ENCODE data around the gene RGS16.

Gene RGS16

DNA sequence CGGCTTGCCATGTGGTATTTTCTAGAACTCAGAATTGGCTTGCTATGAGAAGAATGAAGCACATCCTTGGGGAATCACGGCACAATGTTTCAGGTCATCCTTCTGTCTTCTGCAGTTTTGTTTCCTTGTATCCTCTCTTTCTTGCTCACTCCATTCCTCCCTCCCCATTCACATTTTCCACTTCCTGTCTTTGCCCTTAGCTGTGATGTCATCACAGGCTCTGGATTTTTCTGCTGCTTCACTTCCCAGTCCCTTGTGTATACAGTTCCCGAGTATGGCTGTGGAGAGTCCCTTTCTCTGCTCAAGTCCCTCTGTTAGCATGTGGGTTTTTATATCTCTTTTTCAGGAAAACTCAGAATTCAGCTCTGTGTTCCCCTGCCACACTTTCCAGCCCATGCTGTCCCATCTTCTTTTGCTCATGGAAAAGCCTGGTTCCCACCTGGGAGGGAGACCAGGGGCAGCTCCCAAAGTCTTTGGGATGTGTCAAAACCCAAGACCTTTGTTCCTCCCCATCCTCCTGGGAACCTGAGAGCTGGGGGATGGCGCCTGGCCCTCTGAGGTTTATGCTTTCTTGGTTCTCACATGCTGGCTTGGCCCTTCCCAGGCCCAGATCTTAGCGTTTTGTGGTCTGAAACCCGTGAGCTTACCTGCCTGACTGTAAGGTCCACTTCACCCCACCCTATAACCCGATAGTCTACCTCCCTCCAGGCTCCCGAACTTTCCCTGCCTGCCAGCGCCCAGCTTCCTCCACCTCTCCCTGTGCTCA lies 4.8 kb upstream of the RGS16 start:
- no peak for DNase-seq (ENCODE audit: low spot score)

DNA sequence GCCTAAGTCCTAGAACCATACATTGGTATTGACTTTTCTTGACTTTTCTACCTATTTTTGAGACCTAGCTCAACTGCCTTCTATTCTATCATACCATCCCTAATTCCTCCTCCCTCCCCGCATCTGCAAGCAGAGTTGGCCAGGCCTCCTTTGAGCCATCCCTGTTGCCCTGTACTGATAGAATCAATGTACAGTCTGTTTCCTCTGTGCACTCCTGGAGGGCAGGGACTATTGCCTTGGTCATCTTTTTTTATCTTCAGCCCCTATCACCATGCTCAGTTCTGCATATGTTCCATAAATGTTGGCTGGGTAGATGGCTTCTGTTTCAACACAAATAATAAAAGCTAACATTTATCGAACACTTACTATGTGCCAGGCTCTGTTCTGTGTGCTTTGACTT lies 4.0 kb upstream of the RGS16 start:
- no peak for DNase-seq (ENCODE audit: low spot score)

DNA sequence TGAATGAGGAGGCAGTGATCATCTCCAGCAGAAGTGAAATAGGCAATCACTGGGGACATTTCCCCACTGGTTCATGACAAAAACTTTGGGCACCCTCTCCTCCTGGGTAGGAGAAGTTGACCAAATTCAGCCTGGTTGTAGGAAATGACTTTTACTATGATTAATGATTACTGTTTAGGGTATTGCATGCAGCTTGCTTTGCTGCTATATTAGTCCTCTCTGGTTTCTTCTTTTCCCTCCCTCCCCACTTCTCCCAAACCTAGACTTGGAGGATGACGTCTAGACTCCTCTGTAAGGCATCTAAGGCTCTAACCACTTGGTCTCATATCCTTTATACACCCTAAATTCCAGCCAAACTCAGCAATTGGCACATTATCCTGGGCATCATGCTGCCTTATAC lies 3.4 kb upstream of the RGS16 start:
- DNase-seq (ENCODE audit: low spot score), result no peak

DNA sequence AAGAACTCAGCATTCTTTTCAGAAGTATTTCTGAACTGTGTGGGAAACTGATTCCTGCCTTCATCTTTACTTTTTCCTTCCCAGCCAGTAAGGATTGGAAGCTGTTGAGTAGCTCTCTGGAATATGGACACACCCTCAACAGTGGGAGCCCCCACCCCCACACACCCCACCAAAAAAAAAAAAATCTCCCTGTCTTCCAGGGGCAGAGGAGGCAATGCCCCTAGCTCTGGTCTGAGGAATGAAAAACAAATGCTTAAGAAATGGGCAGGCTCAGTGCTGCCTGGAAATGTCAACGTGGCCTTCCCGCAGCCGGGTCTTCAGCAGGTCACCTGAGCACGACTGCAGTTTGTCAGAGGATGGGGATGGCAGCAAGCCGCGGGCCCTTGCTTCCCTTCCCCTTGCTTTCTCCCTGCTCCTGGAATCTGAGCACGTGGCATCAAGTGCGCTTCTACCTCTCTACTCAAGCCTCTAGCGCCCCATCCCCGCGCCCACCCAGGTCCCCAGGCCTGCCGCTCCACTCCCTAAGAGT lies 479 bp downstream of the RGS16 start:
- no peak for DNase-seq (ENCODE audit: low spot score)

DNA sequence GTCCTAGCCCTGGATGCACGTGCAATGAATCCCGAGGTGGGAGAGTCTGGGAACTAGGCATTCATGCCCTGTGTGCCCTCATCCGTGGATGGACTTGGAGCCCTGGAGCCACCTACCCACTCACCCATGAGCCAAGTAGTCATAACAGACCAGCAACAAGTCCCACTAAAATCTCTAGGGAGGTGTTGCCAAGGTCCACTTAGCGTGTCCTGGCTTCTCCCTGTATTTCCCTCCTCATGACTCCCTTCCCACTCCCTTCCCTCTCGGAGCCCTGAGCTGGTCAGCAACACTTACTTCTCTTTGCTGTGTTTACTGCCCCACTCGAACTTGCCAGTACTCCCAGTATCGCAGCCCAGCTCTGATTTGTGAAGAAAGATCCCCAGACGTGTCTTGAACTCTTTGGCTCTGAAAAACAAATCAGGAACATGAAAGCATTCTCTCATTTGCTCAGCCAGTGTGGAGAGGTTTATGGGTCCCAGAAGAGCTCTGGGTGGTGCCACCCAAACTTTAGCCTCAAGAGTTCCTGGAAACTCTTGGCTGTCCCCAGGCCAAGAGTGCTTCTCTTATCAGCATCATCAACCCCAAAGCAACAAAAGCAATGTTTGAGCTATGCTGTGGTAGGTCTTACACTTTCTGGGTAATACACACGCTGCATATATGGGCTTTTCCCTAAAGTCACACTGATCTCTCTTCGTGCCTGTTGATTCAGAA lies 1.1 kb downstream of the RGS16 start:
- DNase-seq (ENCODE audit: low spot score), result peak; percentile 20

DNA sequence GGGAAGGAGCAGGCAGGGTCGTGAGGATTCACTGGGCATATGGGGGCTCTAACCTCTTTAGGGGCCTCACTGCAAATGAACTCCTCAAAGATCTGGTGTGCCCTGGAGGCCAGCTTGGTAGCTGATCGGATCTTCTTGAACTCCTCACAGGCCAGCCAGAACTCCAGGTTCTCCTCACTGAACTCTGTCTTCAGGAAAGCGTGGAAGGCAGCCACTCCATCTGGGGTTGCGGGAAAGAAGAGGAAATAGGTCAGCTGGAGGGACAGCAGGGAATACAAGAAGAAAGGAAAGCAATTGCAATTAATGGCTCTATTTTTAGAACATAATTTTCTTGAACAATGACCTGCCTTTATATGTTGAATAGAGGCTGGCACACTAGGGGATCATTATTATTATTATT lies 2.3 kb downstream of the RGS16 start:
- DNase-seq (ENCODE audit: low spot score), result no peak

DNA sequence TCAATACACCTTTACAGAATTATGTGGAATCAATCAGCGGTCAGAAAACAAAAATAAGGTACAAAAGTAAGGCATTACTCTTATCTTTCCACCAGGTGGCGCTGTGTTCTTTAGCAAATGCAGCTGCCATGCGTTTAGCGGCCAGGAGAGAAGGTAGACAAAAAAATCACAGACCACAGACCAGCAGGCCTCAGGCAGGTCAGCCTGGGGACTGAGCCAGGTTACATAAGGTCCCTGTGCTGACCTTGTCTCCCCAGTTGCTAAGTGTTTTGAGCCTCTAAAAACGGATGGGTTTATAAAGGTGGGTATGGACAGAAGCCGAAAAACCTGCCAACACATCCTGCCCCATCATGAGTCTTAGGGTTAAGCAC lies 2.8 kb downstream of the RGS16 start:
- DNase-seq (ENCODE audit: low spot score), result peak; percentile 79

DNA sequence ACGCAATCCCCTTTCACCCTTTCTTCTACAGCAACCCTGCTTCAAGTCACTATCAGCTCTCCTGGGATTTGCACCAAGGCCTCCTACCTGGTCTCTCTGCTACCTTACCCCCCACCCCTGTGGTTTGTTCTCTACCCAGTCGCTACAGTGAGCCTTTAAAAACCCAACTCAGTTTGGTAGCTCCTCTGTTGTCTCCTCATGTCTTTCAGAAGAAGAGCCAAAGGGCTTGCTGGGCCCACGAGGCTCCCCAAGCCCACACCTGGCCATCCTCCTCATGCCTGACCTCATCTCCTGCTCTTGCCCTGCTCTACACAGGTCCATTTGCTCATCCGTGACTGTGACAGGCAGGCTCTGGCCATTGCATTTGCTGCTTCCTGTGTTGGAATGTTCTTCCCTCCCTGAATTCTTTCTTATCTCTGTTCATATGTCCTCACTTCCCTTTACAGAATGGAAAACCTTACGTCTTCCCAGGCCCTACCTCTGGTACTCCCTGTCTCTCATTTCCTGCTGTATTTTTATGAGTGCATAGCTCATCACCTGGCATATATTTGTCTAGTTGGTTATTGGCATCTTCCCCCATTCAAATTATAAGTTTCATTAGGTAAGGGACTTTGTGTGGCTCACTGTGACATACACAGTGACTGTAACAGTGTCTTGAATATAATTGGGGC lies 3.3 kb downstream of the RGS16 start:
- no peak for DNase-seq (ENCODE audit: low spot score)

DNA sequence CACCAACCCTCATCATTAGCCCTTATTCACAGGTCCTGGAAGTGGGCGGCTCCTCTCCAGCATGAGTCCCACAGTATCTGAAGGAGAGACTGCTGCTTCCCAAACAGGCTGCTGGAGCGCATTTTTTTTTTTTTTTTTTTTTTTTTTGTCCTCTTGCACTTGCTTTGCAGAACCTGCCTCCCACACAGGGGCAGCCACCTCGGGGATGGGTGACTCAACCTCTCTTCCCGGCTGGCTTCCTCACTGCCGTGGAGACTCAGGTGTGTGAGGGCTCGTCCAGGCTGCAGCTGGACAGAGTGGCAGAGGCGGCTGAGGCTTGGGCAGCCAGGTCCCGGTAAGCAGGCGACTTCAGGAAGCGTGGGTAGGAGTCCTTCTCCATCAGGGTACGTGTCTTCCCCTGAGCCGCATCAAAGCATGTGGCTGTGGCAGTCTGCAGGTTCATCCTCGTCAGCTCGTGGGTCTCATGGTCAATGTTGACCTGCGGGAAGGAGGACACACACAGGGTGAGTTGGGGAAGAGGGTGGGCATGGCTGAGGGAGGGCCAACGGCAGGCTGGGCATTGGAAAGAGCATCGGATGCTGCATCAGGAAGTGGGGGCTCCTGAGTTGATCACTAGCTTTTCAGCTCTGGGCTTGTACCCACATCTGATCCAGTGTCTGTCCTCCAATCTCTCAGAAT lies 4.0 kb downstream of the RGS16 start:
- no peak for DNase-seq (ENCODE audit: low spot score)

DNA sequence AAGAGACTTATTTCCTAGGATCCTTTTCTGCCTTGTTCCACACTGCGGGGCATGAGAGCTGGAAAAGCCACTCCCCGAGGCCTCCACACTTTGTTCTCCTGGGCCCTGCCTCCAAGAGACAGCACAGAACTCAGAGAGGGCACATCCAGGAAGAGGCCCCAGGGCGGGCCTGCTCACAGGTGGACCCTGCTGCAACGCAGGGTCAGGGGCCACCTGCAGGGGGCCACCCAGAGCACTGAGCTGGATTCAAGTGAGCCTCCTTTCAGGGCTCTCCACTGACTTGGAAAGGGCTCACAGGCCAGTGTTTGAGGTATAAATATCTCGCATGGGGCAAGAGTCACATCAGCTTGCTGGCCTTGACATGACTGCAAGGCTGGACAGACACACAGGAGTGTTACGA lies 4.8 kb downstream of the RGS16 start:
- no peak for DNase-seq (ENCODE audit: low spot score)

DNA sequence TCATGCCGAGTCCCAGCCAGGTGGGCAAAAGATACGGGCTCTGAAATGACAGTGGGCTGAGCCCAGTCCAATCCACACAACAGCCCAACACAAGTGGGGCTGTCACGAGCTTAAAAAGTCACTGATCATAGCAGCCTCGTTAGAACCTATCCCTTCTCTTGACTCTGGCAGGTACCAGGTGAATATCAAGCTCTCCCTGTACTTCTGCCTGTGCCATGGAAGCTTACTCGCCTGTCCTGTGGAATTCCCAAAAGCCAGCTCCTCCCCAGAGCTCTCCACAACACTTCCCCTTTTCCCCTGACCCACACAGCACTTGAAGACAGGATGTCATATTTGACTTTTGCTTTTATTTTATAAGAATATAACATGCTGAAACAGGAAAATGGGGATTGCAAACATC lies 5.9 kb downstream of the RGS16 start:
- DNase-seq (ENCODE audit: low spot score), result no peak

DNA sequence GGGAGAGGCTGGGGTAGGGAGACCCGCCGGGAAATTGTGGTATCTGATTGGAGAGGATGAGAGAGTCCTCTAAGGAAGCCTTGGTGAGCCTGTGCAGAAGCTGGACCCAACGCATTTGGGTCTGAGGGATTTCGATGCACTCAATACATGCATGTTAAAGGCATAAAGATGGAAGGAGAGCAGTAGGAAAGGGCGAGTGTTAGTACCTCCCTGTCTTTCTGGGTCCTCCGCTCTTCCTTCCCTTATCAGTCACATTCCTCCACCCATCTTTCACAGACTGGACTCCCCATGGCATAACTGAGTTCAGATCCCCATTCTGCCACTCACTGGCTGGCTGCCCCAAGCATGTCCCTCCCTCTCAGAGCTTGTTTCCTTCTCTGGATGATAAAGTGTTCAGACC lies 7.3 kb downstream of the RGS16 start:
- DNase-seq (ENCODE audit: low spot score), result no peak

DNA sequence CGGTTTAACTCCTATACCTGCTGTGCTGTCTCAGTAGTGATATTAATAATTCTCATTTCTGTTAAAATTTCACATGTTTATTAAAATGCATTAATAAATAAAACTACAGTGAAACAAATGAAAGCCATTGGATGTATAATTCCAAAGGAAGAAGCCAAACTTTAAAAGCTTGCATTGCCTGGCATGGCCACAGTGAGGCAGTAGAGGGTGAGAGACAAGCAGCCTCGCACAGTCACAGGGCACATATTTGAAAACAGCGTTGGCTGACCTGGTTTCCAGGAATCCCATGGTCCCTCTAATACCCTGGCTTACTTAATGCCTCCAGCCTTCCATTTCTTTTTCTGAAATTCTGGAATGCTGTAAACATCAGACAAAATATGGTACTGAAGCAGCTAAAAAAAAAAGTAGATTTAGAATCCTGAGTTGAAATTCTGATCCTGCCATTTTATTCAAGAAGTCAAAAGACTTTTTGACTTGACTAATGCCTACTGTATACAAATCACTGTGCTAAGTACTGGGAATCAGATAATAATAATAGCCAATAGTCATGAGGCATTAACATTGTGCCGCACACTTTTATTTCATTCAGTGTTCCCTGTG lies 8.4 kb downstream of the RGS16 start:
- DNase-seq (ENCODE audit: low spot score), result peak; percentile 49

DNA sequence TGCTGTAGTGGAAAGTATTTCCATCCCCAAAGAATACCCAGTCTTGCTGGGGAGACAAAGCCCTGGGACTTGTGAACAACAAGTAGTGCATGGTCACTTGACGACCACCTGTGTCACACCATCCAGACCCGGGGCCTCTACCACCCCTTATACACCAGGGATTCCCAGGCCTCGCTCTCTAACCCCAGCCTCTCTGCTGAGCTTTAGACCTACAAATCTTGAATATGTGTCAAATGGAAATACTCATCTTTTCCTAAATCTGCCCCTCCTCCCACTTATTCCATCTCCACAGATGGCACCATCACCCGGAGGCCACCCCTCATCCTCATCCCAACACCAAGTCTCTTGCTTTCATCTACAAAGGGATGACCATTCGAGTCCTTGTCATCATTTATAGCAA lies 14.3 kb downstream of the RGS16 start:
- DNase-seq (ENCODE audit: low spot score), result no peak

DNA sequence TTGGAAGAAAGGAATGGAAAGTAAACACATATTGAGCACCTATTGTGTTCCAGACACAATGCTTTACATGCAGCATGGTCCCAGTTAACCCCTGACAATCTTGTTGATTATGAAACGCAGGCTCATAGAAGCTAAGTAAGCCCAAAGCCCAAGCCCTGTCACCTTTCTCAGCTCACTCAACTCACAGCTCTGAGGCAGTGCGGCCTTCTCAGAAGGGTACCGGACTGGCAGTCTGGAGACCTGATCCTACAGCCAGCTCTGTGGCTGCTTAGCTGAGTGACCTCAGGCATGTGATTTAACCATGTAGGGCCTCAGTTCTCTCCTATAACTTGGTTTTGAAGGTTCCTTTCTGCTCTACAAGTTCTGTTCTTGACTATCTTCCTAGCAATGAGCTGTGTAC lies 14.7 kb downstream of the RGS16 start:
- no peak for DNase-seq (ENCODE audit: low spot score)

DNA sequence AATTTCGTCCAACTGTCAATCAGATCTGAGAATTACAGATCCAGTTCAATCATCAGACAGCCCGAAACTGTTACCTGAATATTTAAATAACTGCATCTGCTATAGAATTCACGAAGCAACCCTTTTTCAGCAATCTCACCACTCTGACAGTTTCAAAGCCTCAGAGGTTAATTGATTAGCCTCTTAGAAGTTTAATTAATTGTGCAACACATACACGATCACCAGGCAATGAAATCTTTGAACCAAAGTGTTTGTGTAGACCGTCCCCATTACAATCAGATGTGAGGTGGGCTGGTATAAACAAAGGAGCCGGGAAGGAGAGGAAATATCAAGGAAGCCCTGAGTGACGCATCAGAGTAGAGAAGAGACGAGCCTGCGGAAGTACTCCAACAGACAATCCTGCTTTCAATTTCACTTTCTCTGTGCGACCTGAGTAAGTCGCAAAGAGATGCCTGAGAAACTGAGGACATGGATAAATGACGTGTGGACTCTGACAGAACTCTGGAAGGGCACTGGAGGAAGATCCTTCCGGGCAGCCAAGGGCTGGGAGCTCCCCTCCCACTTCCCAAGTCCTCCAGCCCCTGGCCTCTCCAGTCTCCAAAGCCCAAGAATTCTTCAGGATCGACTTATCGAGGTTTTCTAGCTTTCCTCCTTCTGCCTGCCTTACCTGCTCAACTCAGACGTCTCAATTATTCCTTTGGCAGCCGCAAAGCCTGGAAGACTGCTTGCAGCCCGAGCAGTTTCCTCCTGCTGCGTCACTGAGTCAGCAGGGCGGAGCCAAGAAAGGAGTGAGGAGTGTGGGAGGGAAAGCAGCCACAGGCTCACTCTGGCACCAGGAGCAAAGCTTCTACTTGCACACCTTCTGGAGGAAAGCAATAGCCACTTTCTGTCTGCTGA lies 15.4 kb downstream of the RGS16 start, which contains the start of gene RNASEL:
Gene RNASEL (minus strand): TSS at position 757 of the 897 bp plus-strand sequence. CDS start 2,450 bp downstream, outside the sequence.
- DNase-seq (ENCODE audit: low spot score), result peak; percentile 70

DNA sequence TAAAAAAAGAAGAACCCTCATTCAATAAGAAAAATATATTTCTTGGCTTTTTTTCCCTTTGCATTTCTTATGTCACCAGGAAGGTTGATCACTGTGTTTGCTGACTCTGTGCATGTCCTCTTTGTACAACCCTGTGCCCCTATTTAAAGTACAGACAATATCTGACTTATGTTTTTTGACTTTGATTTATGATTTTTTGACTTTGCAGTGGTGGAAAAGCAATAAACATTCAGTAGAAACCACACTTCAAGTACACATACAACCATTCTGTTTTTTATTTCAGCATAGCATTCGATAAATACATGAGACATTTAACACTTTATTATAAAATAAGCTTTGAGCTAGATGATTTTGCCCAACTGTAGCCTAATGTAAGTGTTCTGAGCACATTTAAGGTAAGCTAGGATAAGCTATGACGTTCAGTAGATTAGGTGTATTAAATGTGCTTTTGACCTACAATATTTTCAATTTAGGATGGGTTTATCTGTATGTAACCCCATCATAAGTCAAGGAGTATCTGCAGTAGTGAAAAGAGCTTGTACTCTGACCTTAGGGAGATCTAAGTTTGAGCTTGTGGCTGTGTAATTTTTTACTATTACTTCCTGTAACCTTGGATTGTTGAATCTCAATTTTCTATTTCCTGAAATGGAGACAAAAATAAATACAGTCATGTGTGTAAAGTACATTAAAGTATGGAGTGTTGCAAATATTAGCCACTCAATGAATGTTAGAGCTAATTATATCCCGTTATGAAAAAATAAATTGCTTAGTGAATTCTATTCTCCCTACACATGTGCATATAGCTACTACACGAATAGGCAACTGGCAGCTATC lies 16.3 kb downstream of the RGS16 start:
- no peak for DNase-seq (ENCODE audit: low spot score)

DNA sequence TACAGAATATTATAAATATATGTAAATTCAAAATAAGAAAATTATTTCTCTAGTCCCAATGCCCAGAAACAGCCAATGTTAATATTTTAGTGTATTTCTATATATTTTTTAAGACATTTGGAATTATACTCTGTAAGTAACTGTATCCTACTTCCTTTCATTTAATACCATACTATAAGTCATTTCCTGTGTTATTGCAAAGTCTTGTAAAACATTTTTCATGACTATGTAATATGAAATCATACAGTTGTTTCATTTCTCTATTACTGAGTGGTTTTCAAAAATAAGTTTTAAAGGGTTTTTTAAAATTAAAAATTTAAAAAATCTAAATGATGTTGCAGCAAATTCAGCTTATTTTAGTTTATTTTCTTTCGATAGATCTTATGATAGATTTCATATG lies 17.1 kb downstream of the RGS16 start:
- no peak for DNase-seq (ENCODE audit: low spot score)

DNA sequence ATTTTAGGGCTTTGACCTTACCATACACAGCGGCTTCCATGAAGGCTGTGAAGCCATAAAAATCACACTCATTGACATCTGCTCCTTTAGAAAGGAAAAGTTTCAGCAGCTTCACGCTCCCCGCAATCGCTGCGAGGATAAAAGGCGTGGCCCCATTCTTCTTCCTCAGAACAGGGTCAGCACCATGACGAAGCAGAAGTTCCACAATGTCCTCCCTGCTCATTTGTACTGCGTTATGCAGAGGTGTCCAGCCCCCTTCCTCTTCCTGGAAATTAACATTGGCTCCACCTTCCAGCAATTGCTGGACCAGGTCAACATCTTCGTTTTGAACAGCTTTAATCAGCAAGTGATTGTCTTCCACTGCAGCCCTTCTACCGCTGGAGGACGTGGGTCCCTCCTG lies 17.8 kb downstream of the RGS16 start:
- DNase-seq (ENCODE audit: low spot score), result no peak

DNA sequence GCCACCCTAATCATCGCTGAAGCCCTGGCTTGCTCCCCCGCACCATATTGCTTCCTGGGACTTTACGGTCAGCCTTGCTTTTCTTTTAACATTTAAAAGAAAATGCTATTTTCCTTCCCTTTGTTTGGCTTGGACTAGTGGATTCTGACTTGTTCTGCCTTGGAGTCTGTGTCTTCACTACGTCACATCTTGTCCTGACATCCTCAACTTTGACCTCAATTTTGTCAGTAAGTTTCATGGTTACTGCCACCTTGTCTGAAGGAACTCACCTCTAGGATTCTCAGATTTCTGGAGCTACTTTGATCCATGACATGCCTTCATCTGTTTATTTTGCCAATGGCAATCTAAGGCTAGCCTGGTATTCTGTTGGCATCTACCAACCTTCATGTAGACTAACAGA lies 19.4 kb downstream of the RGS16 start:
- DNase-seq (ENCODE audit: low spot score), result no peak
